C1 segment of cervical spinal cord (tissue), 14 donors: Measurements from ENCODE around the gene POLRMT.
"Not testable (repeated sequence)": the region's sequence is repeated elsewhere in the genome, so short reads cannot be mapped to it uniquely, and the experiment has no call there.

Source experiments
- DNase-seq, 14 donors: peaks; one replicate each; lab custom pipeline; 2025; lab: John Stamatoyannopoulos, UW

POLRMT gene

DNA sequence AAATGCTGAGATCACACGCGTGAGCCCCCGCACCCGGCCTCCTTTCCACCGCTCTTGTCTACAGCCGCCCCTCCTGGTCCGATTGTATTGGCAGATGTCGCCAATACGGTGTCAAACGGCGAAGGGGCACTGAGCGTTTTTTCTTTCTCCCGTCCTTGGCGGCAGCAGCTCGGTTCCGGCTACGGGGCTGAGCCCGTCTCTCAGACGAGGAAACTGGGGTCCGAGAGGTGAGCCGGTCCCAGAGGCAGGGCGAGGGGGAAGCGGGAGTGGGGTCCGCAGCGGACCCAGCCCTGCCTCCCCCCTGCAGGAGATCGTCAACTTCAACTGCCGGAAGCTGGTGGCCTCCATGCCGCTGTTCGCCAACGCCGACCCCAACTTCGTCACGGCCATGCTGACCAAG lies 20.4 kb downstream of the POLRMT start:
- no peak for DNase-seq

DNA sequence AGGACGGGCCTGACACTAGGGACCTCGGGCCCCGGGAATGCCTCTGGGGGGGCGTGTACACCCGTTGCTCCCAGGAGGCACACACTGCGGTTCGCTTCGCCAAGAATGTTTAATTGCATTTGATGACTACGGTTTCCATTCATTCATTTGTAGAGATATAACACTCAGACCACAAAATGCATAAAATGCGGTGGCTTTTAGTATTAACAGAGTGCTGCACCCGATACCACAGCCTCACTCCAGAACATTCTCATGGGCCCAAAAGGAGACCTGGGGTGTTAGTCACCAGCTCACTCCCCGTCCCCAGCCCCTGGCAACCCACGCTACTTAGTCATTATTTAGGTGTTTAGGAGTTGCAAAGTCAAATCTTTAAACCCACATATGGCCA lies 21.9 kb downstream of the POLRMT start:
- no peak for DNase-seq

DNA sequence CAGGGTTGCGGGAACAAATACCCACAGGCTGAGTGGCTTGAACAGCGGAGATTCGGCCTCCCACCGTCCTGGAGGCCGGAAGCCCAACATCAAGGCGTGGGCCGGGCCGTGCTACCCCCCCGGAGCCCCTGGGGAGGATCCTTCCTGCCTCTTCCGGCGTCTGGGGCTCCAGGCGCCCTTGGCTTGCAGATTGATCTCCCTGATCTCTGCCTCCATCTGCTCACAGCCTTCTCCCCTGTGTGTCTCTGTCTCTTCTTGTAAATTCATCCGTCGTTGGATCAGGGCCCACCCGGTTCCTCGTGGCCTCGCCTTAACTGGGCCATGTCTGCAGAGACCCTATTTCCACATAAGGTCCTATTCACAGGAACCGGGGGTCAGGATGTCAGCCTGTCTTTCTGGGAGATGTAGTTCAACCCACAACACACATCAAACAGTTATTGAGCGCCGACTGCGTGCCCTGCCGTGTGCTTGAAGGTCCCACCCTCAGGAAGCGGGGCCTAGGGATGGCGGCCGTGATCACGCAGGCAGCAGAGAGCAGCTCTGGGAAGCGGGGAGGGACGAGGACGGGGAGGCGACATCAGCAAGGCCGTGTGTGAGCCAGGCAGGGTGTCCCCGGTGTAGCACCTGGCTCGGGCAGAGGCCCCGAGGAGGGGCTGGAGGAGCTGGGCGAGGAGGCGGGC lies 22.4 kb downstream of the POLRMT start:
- peak in 3 of 14 donors; percentile 16 to 17 (median 17) for DNase-seq

DNA sequence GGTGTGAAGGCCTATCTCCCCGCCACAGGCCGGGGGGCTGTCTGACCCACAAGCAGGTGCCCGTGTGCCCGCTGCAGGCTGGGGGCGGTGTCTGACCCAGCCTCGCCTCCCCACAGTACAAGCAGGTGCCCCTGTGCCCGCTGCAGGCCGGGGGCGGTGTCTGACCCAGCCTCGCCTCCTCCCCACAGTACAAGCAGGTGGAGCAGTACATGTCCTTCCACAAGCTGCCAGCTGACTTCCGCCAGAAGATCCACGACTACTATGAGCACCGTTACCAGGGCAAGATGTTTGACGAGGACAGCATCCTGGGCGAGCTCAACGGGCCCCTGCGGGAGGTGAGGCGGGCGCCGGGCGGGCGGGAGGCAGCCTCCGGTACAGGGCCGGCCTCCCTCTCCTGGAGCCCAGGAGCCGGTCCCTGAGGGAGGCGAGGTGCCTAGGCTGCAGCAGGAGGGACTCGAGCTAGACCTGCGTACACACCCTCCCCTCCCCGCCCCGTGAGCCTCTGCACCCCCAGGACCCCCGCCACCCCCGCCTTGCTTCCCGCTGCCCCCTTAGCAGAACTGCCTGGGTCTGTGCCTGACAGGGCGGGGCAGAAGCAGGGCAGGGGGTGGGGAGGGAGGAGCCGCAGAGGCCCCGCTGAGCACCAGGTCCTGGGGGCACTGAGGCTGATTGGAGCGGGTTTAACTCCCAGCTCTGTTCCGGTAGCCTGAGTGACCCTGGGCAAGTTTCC lies 23.1 kb downstream of the POLRMT start:
- peak in 1 of 14 donors; percentile 16 for DNase-seq

DNA sequence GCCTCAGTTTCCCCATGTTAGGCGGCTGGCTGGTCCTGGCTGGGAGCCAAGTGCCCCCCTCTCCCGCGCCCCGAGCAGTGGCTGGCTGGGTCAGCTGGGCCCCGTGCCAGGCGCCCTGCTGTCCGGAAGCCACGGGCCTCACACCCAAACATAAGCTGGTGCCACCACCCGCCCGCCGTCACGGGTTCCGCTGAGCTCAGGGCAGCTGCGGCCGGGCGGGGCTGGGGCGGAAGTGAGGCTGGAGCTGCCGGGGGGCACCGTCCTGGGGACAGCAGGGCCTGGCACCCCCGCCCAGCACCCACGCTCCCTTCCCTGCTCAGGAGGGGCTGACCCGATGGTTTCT lies 24.4 kb downstream of the POLRMT start:
- peak in 12 of 14 donors; percentile 40 to 89 (median 70) for DNase-seq

DNA sequence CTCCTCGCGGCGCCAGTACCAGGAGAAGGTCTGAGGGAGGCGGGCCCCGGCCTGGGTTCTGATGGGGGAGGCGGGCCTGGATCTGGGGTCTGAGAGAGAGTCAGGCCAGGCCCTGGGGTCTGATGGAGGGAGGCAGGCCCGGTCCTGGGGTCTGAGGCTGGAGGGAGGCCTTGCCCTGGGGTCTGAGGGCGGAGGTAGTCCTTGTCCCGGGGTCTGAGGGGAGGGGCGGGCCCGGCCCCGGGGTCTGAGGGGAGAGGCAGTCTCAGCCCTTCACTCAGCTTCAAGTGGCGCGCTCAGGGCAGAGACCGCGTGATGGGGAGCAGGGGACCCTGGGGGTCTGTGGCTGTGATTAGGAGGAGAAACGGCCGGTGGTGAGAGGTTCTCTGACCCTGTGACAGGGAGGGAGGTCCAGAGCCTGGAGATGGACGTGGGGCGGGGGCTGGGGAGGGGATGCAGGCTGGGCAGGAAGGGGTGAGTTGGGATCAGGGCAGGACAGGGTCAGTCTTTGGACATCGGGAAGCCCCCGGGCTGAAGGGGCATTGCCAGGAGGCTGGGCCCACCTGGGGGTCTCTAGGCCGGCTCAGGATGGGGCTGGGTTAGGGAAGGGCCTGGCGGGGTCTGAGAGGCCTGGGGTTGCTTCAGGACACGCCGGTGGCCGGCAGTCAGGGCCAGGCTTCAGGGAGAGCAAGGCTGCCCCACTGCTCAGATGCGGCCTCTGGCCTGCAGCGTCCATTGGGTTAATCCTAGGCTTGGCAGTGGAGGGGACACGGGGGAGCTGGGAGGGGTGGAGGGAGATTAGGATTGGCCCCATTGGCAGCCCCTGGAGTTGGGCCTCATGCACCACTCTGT lies 25.0 kb downstream of the POLRMT start:
- DNase-seq, result no peak

DNA sequence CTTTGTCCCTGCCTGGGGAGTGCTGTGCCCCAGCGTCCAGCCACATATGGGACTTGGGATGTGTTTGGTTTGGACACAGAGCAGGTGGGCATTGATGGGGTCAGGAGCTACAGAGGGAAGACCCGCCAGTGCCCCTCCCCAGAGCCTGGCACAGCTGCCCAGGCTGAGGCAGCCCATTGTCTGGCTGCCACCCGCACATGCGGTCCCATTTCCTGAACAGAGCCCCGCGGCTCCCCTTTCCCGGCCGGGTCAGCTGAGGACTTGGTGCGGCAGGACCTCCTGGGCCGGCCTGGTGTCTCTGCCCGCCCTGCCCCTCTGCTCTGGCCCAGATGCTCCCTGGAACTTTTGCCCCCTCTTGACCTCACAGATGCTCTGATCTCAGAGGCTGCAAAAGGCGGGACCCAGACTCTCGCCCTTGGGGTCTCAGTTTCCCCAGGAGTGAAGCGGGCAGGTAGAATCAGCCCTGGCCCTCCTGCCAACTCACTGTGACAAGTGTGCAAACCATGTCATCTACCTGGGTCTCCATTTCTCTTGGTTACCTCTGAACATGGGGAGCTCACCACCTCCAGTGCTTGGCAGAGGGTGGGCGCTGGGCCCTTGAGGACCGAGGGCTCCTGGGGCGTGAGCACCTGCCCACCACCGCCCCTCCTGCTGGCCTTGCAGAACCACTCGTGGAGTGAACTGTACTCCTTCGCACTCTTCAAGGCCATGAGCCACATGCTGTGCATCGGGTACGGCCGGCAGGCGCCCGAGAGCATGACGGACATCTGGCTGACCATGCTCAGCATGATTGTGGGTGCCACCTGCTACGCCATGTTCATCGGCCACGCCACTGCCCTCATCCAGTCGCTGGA lies 25.8 kb downstream of the POLRMT start:
- peak in 8 of 14 donors; percentile 8 to 84 (median 39) for DNase-seq

DNA sequence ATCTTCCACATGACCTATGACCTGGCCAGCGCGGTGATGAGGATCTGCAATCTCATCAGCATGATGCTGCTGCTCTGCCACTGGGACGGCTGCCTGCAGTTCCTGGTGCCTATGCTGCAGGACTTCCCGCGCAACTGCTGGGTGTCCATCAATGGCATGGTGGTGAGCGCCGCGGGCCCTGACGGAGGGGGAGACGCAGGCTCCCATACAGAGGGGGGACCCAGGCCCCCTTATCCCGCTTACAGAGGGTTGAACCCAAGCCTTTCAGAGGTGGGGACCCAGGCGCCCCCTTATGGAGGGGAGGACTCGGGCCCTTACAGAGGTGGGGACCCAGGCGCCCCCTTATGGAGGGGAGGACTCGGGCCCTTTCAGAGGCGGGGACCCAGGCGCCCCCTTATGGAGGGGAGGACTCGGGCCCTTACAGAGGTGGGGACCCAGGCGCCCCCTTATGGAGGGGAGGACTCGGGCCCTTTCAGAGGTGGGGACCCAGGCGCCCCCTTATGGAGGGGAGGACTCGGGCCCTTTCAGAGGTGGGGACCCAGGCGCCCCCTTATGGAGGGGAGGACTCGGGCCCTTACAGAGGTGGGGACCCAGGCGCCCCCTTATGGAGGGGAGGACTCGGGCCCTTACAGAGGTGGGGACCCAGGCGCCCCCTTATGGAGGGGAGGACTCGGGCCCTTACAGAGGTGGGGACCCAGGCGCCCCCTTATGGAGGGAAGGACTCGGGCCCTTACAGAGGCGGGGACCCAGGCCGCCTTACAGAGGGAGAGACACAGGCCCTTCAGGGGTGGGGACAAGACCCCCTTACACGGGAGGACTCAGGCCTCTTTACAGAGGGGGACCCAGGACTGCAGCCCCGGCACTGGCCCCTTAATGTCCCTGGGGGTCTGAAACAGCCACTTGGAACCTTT lies 28.0 kb downstream of the POLRMT start:
- not testable (repeated sequence) for DNase-seq

DNA sequence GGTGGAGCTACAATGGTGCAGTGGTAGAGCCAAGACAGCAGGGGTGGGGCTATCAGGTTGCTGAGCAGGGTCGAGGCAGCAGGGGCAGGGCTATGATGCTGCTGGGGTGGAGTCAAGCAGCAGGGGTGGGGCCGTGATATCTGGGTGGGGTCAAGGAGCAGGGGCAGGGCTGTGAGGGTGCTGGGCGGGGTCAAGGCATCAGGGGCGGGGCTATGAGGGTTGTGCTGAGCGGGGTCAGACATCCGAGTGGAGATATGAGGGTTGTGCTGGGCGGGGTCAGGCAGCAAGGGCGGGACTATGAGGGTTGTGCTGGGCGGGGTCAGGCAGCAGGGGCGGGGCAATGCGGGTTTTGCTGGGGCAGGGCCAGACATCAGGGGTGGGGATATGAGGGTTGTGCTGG lies 29.0 kb downstream of the POLRMT start:
- no peak for DNase-seq

DNA sequence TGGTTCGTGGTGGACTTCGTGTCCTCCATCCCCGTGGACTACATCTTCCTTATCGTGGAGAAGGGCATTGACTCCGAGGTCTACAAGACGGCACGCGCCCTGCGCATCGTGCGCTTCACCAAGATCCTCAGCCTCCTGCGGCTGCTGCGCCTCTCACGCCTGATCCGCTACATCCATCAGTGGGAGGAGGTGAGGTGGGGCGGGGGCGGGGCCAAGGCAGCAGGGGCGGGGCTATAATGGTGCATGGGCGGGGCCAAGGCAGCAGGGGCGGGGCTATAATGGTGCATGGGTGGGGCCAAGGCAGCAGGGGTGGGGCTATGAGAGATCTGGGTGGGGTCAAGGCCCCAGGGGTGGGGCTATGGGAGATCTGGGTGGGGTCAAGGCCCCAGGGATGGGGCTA lies 29.6 kb downstream of the POLRMT start:
- not testable (repeated sequence) for DNase-seq

DNA sequence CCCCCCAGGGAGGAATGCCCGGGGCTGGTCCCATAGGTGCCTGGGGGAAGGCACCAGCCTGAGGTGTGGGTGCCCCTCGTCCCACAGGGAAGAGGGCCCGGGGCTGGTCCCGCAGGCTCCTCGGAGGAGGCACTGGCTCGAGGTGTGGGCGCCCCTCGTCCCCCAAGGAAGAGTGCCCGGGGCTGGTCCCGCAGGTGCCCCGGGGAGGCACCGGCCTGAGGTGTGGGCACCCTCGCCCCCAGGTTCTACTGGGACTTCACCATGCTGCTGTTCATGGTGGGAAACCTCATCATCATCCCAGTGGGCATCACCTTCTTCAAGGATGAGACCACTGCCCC lies 30.1 kb downstream of the POLRMT start:
- not testable (repeated sequence) for DNase-seq

DNA sequence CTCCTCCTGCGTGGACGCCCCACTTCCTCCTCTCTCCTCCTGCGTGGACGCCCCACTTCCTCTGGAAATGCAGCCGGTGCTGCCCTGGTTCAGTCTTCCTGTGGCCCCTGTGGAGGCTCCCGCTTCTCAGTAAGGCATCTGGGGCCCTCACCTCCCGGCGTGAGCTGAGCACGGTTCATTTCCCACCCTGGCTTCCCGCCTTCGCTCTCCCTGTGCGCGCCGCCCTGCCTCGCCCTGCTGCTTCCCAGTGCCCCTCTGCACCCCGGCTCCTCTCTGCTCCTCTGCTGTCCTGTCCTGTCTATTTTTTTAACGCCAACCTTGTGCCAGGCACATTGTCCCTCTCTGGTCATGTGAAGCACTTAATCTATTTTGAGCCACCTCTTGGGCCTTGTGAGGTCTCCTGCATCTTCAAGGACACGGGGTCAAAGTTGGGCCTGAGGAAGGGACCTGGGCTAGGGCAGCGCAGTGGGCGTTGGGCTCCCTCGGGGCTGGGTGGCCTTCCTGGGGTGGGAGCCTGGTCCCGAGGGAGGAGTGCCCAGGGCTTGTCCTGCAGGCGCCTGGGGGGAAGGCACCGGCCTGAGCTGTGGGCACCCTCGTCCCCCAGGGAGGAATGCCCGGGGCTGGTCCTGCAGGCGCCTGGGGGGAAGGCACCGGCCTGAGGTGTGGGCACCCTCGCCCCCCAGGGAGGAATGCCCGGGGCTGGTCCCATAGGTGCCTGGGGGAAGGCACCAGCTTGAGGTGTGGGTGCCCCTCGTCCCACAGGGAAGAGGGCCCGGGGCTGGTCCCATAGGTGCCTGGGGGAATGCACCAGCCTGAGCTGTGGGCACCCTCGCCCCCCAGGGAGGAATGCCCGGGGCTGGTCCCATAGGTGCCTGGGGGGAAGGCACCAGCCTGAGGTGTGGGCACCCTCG lies 30.7 kb downstream of the POLRMT start:
- DNase-seq, result no peak

DNA sequence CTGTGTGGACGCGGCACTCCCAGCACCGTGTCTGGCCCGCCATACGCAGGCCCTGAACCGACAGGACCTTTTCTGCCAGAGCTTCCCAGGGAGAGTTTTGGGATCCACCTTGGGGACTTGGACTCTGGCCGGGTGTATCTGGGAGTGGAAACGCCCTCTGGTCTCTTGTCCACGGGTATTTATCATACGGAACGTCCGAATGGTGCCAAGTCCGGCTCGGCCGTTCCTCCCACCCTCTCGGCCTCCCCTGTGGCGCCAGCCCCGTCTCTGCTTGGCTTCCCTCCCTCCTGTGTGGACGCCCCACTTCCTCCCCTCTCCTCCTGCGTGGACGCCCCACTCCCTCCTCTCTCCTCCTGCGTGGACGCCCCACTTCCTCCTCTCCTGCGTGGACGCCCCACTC lies 31.5 kb downstream of the POLRMT start:
- no peak for DNase-seq

DNA sequence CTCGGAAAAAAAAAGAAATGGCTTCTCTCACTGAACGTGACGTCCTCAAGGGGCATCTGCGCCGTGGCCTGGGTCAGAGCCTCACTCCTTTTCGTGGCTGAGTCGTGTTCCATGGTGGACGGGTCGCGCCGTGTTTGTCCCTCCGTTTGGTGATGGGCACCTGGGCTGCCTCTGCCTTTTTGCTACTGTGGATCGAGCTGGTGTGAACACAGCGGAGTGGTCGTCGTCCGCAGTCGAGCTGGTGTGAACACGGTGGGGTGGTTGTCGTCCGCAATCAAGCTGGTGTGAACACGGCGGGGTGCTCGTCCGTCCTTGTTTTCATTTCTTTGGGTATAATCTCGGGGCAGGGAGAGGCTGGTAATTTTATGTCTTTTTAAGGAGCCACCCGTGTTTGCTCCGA lies 32.0 kb downstream of the POLRMT start:
- no peak for DNase-seq

DNA sequence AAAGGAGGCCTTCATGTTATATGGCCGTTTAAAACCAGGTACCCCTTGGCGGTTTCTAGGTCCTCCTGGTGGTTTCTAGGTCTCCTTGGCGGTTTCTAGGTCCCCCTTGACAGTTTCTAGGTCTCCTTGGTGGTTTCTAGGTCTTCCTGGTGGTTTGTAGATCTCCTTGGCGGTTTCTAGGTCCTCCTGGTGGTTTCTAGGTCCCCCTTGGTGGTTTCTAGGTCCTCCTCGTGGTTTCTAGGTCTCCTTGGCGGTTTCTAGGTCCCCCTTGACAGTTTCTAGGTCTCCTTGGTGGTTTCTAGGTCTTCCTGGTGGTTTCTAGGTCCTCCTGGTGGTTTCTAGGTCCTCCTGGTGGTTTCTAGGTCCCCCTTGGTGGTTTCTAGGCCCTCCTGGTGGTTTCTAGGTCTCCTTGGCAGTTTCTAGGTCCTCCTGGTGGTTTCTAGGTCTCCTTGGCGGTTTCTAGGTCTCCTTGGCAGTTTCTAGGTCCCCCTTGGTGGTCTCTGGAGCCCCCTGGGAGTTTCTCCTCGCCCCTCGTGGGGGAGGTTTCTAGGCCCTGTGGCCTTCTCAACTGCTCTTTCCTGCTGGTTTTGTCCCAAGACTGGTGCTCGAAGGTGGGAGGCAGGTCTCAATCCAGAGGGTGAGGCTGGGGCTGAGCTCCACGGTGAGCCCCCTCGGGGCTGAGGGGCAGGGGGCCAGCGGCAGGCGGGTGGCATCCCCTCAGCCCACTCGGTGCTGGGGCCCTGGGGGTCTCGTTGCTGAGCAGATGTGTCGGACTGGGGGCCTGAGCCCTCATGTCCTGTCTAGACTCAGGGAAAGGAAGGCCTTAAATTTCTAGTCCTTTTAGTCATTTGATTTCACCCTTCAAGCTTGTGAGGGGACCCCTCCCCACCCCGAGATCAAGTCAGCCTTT lies 35.7 kb downstream of the POLRMT start:
- DNase-seq, result no peak

DNA sequence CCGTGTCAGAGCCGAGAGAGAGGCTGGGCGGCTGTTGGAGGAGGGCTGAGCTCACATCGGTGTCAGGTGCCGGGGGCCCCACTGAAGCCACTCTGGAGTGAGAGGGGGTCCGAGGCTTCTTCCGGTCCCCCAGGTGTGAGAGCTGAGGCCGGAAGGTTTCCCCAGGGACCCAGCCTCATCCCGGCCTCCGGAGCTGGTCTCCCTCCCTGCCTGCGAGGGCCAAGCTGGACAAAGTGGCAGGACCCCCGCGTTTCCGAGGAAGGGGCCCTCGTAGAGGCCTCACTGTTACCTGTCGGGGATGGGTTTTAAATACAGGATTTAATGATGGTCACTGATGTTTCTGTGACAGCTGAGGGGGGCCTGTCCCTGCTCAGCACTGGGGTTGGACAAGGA lies 37.1 kb downstream of the POLRMT start:
- no peak for DNase-seq

DNA sequence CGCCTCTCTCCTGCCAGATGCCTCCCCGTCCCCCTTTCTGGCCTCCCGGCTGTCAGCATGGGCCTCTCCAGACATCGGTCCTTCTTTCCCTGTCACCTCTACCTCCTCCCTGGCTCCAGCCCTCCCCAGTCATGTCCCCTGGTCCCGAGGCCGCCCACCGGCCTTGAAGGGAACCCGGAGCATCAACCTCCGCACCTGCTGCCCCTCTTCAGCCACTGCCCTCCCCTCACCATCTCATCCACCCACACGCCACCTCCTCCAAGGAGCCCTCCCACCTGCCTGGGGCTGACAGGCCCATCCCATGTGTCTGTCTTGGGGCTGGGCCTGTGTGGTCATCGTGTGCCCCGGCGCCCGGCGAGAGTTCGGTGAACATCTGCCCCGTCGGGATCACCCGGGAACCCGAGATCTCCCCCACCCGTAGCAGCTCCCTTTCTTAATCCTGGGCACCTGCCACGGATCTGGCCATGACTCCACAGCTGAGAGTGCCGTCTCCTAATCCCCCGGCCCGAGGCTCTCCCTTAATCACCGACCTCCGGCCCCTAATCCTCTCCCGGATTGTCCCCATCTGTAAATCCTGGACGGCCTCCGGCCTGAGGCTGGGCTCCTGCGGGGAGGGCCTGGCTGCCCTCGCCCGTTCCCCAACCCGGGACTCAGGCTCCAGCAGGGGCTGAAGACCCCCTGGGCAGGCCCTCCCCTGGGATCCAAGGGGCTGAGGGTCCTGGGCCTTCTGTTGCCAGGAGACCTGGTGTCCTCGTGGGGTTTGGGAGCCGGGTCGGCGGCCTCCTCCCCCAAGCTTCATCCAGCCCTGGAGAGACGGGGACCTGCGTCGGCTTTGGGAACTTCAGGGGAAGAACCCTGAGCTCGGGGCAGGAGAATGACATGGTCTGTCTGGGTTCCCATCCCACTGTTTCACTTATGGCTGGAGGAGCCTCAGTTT lies 37.7 kb downstream of the POLRMT start:
- no peak for DNase-seq
